ENCODE results near the gene GRIN1.

DNA sequence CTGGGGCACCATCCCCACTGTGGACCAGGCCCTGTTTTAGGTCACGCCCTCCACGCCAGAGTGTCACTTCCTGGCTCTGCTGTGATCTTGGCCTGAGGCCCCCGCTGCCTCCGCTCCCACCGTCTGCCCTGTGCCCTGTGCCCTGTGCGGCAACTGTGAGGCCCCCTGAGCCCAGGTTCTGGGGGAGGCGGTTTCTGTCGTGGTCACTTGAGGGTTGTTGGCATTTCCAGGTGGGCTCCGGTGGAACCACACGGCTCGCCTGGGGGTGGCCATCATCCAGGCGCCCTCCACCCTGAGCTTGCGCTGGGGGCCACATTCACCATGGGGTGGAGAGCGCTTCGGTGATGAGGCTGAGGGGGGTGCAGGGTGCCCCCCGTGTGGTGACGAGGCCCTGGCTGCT, 31.0 kb upstream of the GRIN1 start:
- TF ChIP-seq, protein P1, sequence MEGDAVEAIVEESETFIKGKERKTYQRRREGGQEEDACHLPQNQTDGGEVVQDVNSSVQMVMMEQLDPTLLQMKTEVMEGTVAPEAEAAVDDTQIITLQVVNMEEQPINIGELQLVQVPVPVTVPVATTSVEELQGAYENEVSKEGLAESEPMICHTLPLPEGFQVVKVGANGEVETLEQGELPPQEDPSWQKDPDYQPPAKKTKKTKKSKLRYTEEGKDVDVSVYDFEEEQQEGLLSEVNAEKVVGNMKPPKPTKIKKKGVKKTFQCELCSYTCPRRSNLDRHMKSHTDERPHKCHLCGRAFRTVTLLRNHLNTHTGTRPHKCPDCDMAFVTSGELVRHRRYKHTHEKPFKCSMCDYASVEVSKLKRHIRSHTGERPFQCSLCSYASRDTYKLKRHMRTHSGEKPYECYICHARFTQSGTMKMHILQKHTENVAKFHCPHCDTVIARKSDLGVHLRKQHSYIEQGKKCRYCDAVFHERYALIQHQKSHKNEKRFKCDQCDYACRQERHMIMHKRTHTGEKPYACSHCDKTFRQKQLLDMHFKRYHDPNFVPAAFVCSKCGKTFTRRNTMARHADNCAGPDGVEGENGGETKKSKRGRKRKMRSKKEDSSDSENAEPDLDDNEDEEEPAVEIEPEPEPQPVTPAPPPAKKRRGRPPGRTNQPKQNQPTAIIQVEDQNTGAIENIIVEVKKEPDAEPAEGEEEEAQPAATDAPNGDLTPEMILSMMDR (IDR thresholded peaks at IDR 0.05), result no peak
- no peak for TF ChIP-seq POLR2A (IDR thresholded peaks at IDR 0.05)

All from thyroid gland (tissue), 4 donors.